Left ventricle myocardium inferior (tissue), 1 donor: Measurements from ENCODE around the gene ZNF195. TPM values are rescaled to one million over a fixed set of nuclear protein-coding genes. Genes with fewer than 3 reads are reported as not detected.

Source experiments
- DNase-seq: peaks from one replicate; pipeline ENCODE4 v3.0.0-alpha.2; 2020
- H3K27ac ChIP-seq: fragments of 200-600 bp; replicated peaks from 2 replicates; pipeline ENCODE4 v1.8.0; 2021
- H3K27me3 ChIP-seq: fragments of 200-600 bp; 2 replicates; pipeline ENCODE4 v1.8.0; 2021; ENCODE audit warnings: low read depth
- H3K36me3 ChIP-seq: fragments of 200-600 bp; 2 replicates; pipeline ENCODE4 v1.8.0; 2021
- H3K4me1 ChIP-seq: fragments of 200-600 bp; 2 replicates; pipeline ENCODE4 v1.8.0; 2021
- H3K4me3 ChIP-seq: fragments of 200-600 bp; 2 replicates; pipeline ENCODE4 v1.8.0; 2021; ENCODE audit warnings: mild to moderate bottlenecking, moderate library complexity
- H3K9me3 ChIP-seq: fragments of 200-600 bp; replicated peaks from 2 replicates; pipeline ENCODE4 v1.8.0; 2021
- intact Hi-C: fragments of 100-400 bp; cut with micrococcal nuclease; formaldehyde crosslinking; loops from one replicate; pipeline ENCODE4 v1.11.0; 2022
- total RNA-seq: library from RNA; stranded (reverse); fragmentation: NEBNext Ultra II Directional; extraction: Animal tissue kit (Norgen Biotek cat#: 25700); gene quantifications from one replicate; pipeline ENCODE4 v1.2.1, GENCODE V29; 2021
- TF ChIP-seq, protein P1 (sequence below): fragments of 200-600 bp; IDR thresholded peaks from 2 replicates; pipeline ENCODE4 v1.8.0; 2021; ENCODE audit warnings: antibody characterized with exemption, mild to moderate bottlenecking, borderline replicate concordance
- donor health status: DM: no; HTN: yes; CAD: no; lungs with severe emphysema.

ZNF195 gene
- total RNA-seq, 1 donor from 2014 or later: 8.2 TPM

DNA sequence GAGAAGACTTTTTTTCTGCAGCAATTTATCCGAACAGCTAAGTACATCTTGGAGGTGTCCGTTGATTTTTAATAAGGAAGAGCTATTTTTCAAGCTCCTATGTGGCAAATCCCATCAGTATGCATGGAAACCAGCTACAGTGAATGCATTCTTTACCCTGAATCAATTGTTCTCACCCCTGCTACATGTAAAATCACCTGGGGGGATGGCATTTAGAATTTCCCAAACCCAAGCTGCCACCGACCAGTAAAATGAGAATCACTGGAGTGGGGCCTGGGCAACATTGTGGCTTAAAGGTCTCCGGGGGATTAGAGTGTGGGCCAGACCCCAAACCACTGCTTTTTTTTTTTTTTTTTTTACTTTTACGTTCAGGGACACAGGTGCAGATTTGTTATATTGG is 2.8 kb upstream of the ZNF195 start:
- H3K27me3 ChIP-seq: no peaks in the 10 kb centered on the region
- H3K9me3 ChIP-seq: no peaks in the 10 kb centered on the region
- DNase-seq: no peak
- peaks cover 27% of the 10 kb centered on the region for H3K4me1 ChIP-seq
- H3K4me3 ChIP-seq: no peak overlapping the region
- intact Hi-C loops: no loop called here
- H3K36me3 ChIP-seq: no peaks in the 10 kb centered on the region
- TF ChIP-seq, protein P1, sequence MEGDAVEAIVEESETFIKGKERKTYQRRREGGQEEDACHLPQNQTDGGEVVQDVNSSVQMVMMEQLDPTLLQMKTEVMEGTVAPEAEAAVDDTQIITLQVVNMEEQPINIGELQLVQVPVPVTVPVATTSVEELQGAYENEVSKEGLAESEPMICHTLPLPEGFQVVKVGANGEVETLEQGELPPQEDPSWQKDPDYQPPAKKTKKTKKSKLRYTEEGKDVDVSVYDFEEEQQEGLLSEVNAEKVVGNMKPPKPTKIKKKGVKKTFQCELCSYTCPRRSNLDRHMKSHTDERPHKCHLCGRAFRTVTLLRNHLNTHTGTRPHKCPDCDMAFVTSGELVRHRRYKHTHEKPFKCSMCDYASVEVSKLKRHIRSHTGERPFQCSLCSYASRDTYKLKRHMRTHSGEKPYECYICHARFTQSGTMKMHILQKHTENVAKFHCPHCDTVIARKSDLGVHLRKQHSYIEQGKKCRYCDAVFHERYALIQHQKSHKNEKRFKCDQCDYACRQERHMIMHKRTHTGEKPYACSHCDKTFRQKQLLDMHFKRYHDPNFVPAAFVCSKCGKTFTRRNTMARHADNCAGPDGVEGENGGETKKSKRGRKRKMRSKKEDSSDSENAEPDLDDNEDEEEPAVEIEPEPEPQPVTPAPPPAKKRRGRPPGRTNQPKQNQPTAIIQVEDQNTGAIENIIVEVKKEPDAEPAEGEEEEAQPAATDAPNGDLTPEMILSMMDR: no peak
- H3K27ac ChIP-seq: no peak overlapping the region

DNA sequence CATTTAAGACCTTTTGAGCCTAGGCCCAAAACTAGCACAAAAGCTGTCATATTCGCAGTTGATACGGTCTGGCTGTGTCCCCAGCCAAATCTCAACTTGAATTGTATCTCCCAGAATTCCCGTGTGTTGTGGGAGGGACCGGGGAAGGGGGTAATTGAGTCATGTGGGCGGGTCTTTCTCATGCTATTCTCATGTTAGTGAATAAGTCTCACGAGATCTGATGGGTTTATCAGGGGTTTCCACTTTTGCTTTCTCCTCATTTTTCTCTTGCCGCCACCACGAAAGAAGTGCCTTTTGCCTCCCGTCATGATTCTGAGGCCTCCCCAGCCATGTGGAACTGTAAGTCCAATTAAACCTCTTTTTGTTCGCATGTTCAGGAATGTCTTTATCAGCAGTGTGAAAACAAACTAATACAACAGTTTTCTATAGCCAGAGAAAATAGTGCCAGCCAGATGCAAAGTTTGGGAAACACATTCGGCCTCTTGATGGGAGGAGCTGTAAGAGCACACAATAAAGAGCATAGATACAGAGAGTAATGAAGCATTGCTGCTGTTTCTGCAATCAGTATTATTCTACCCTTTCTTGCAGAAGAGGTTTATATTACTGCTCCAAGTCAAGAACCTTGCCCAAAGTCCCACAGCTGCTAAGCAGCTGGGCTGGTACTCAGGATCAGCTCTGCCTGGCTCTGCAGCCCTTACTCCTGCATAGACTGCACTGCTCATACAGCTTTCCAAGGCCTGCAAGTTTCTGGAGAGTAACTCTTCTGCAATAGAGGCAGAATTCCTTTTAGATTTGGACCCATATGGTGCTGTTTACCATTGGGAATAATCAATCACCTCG is 2.0 kb upstream of the ZNF195 start:
- TF ChIP-seq, protein P1: no peak
- Histone ChIP-seq H3K27ac (no peak overlapping the region), H3K27me3 (no peaks in the 10 kb centered on the region), H3K36me3 (no peaks in the 10 kb centered on the region), H3K9me3 (no peaks in the 10 kb centered on the region), H3K4me1 (peaks cover 36% of the 10 kb centered on the region), H3K4me3 (no peak overlapping the region)
- intact Hi-C loops: no loop called here
- DNase-seq: no peak

DNA sequence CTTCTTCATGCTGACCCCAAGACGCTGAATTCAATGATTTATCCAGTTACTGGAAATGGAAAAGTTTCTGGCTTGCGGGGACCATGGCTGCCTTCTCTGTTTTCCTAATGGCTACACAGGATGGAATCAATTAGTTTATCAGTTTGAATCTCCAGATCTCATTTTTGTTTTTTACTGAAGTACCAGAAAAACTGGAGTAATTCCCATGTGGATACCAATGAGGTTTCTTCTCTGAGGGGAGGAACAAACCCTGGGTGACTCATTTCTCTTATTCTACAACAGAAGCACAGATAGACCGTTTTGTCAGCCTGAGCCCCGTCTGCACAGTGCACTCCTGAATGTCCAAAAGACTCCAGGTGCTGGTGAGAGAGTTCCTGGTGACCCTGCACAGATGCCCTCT is 3.4 kb downstream of the ZNF195 start:
- TF ChIP-seq, protein P1: no peak
- DNase-seq: no peak
- no peak overlapping the region for H3K27ac ChIP-seq
- peaks cover 45% of the 10 kb centered on the region for H3K4me1 ChIP-seq
- no peak overlapping the region for H3K4me3 ChIP-seq
- H3K27me3 ChIP-seq: no peaks in the 10 kb centered on the region
- no peaks in the 10 kb centered on the region for H3K9me3 ChIP-seq
- intact Hi-C loops: no loop called here
- peaks cover 26% of the 10 kb centered on the region for H3K36me3 ChIP-seq

DNA sequence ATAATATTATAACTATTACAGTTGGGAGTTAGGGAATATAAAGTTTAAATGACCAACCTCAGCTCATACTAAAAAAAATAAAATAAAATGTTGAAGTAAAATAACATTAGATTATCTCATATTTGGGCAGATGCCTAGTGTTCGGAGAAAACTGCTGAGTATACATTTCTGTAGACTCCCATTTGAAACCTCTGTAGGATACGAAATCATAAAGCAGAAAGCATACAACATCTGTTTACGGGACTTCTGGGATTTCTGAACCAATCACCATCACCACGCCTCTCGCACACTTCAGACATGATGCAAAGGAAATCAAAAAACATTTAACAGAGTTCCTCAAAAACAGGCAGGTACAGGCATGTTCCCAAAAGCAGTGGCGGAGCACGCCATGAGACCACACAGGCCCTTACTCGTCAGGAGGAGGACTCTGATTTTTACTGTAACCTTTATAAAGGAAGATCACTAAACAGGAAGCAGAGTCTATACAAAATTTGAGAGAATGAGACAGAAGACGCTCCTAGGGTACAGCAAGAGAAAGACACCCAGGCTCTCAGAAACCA is 8.6 kb downstream of the ZNF195 start:
- no peak for DNase-seq
- H3K27ac ChIP-seq: no peak overlapping the region
- no peaks in the 10 kb centered on the region for H3K27me3 ChIP-seq
- peaks cover 78% of the 10 kb centered on the region for H3K36me3 ChIP-seq
- peaks cover 4% of the 10 kb centered on the region for H3K4me1 ChIP-seq
- peaks cover 10% of the 10 kb centered on the region for H3K9me3 ChIP-seq
- H3K4me3 ChIP-seq: no peak overlapping the region
- intact Hi-C loops: no loop called here
- TF ChIP-seq, protein P1: no peak

DNA sequence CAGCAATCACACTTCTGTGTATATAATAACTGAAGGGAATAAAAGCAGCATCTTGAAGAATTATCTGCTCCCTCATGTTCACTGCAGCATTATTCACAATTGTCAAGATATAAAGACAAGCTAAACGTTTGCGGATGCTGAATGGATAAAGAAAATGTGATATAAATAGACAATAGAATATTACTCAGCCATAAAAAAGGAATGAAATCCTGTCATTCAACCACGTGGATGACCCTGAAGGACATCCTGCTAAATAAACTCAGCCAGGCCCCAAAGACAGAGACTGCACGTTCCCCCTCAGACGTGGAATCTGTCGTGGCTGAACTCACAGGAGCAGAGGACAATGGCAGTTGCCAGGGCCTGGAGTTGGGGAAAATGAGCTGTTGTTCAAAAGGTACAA is 9.6 kb downstream of the ZNF195 start:
- DNase-seq: no peak
- peaks cover 86% of the 10 kb centered on the region for H3K36me3 ChIP-seq
- no peak overlapping the region for H3K27ac ChIP-seq
- no peak overlapping the region for H3K4me3 ChIP-seq
- peaks cover 1% of the 10 kb centered on the region for H3K4me1 ChIP-seq
- peaks cover 20% of the 10 kb centered on the region for H3K9me3 ChIP-seq
- H3K27me3 ChIP-seq: no peaks in the 10 kb centered on the region
- intact Hi-C loops: no loop called here
- TF ChIP-seq, protein P1: no peak
